Endothelial cell of umbilical vein (primary cell): ENCODE data around the gene ANKRD33. TPM values are rescaled to one million over a fixed set of nuclear protein-coding genes. Genes with fewer than 3 reads are reported as not detected.

Experiments used
- BruUV-seq: library from RNA; stranded (reverse); fragments of 400-500 nt; replicated peaks from 2 replicates; lab custom pipeline; 2021; lab: Mats Ljungman, UMichigan
- CTCF ChIA-PET: fragments of 300-600, 350-600 bp; sonication (Branson Sonifier 250); formaldehyde crosslinking; loops from one replicate; lab custom pipeline; 2021; ENCODE audit warnings: antibody characterized with exemption, inconsistent platforms; lab: Charles Lee
- POLR2A ChIA-PET: fragments of 300-600, 350-600 bp; sonication (Branson Sonifier 250); formaldehyde crosslinking; loops from one replicate; lab custom pipeline; 2021; ENCODE audit warnings: antibody characterized with exemption, inconsistent platforms; lab: Charles Lee
- DNase-seq: peaks from one replicate; pipeline ENCODE4 v3.0.0-alpha.2; 2011; ENCODE audit warnings: low read depth, low spot score
- FAIRE-seq: peaks from 2 replicates; lab custom pipeline; 2011; peaks lifted over from hg19 to GRCh38; lab: Jason Lieb, UNC
- H2AFZ ChIP-seq: 2 replicates; pipeline ENCODE4 v1.6.0; 2012; ENCODE audit warnings: low read depth, low read length, control low read depth, inconsistent platforms
- H3K27ac ChIP-seq: 2 replicates; pipeline ENCODE4 v1.5.1; 2011; ENCODE audit warnings: low read depth, mild to moderate bottlenecking, control low read depth, low read length, moderate library complexity; ENCODE audit not compliant: insufficient read depth
- H3K27me3 ChIP-seq, 2 experiments: 2 replicates each; pipeline versions ENCODE4 v1.6.0 to v1.6.1; 2011; ENCODE audit warnings: low read length in 2 of 2, mixed read lengths in 1 of 2; ENCODE audit not compliant: control insufficient read depth in 2 of 2, insufficient read depth in 2 of 2
- H3K36me3 ChIP-seq, 2 experiments: 2 replicates in 1 of 2; 3 replicates in 1 of 2; pipeline ENCODE4 v1.5.1; 2011; ENCODE audit warnings: low read length in 2 of 2, mild to moderate bottlenecking in 1 of 2, moderate library complexity in 1 of 2; ENCODE audit not compliant: control insufficient read depth in 2 of 2, insufficient read depth in 2 of 2; ENCODE audit errors: extremely low read depth in 1 of 2
- H3K4me1 ChIP-seq: 3 replicates; pipeline ENCODE4 v1.5.1; 2011; ENCODE audit warnings: mild to moderate bottlenecking, low read length; ENCODE audit not compliant: control insufficient read depth, insufficient read depth; ENCODE audit errors: extremely low read depth
- H3K4me2 ChIP-seq: 2 replicates; pipeline ENCODE4 v1.6.1; 2011; ENCODE audit warnings: low read length, control low read depth, mixed read lengths; ENCODE audit not compliant: insufficient read depth
- H3K4me3 ChIP-seq, 3 experiments: fragments of 200-600 bp in 1 of 3; sonication (generic), shearing (Covaris generic) in 1 of 3; replicated peaks in 1 of 3; 2 replicates each; pipeline ENCODE4 v1.5.1; 2011 to 2016; ENCODE audit warnings: control low read depth in 3 of 3, low read length in 3 of 3, mild to moderate bottlenecking in 2 of 3, inconsistent platforms in 1 of 3, low read depth in 1 of 3, moderate library complexity in 1 of 3; ENCODE audit not compliant: insufficient read depth in 1 of 3
- H3K79me2 ChIP-seq: 2 replicates; pipeline ENCODE4 v1.6.0; 2012; ENCODE audit warnings: low read length, inconsistent platforms; ENCODE audit not compliant: control insufficient read depth, insufficient read depth
- H3K9ac ChIP-seq: replicated peaks from 2 replicates; pipeline ENCODE3; 2011; ENCODE audit warnings: low read length, control low read depth; ENCODE audit not compliant: insufficient read depth; ENCODE audit errors: extremely low read depth
- H3K9me1 ChIP-seq: replicated peaks from 3 replicates; pipeline ENCODE4 v1.6.0; 2011; ENCODE audit warnings: mild to moderate bottlenecking, low read length; ENCODE audit not compliant: control insufficient read depth, insufficient read depth; ENCODE audit errors: extremely low read depth
- H3K9me3 ChIP-seq: replicated peaks from 2 replicates; pipeline ENCODE4 v1.5.1; 2012; ENCODE audit warnings: low read length, inconsistent platforms; ENCODE audit not compliant: control insufficient read depth, insufficient read depth
- H4K20me1 ChIP-seq: replicated peaks from 2 replicates; pipeline ENCODE3; 2011; ENCODE audit warnings: mild to moderate bottlenecking, low read length; ENCODE audit not compliant: control insufficient read depth, insufficient read depth; ENCODE audit errors: extremely low read depth
- CTCF ChIP-seq, 2 donors: IDR thresholded peaks; 1 replicate in 1 of 2; 2 replicates in 1 of 2; pipeline ENCODE4 v1.5.1; 2011; ENCODE audit warnings: low read length in 2 of 2, mild to moderate bottlenecking in 2 of 2, moderate library complexity in 2 of 2, control low read depth in 1 of 2, inconsistent platforms in 1 of 2, low read depth in 1 of 2; ENCODE audit not compliant: insufficient read depth in 1 of 2; ENCODE audit errors: extremely low read depth in 1 of 2
- EZH2 ChIP-seq: IDR thresholded peaks from 2 replicates; pipeline ENCODE4 v1.6.1; 2012; ENCODE audit warnings: borderline replicate concordance, low read depth, mild to moderate bottlenecking, moderate library complexity, low read length, inconsistent platforms; ENCODE audit not compliant: severe bottlenecking
- FOS ChIP-seq: IDR thresholded peaks from 2 replicates; pipeline ENCODE4 v1.6.1; 2011; ENCODE audit warnings: mild to moderate bottlenecking, low read length, moderate library complexity, borderline replicate concordance; ENCODE audit not compliant: insufficient read depth
- GATA2 ChIP-seq: IDR thresholded peaks from 2 replicates; pipeline ENCODE4 v1.7.0; 2011; ENCODE audit warnings: low read depth, mild to moderate bottlenecking, moderate library complexity, mixed read lengths, low read length; ENCODE audit not compliant: insufficient read length, insufficient read depth
- JUN ChIP-seq: IDR thresholded peaks from 2 replicates; pipeline ENCODE4 v1.6.1; 2011; ENCODE audit warnings: borderline replicate concordance, low read depth; ENCODE audit not compliant: insufficient read length, insufficient read depth
- MAX ChIP-seq: IDR thresholded peaks from 2 replicates; pipeline ENCODE4 v1.6.1; 2011; ENCODE audit not compliant: insufficient read depth, insufficient read length
- MYC ChIP-seq: IDR thresholded peaks from one replicate; pipeline ENCODE4 v1.6.1; 2011; ENCODE audit warnings: mild to moderate bottlenecking, low read depth, low read length
- POLR2A ChIP-seq: IDR thresholded peaks from 2 replicates; pipeline ENCODE4 v1.6.1; 2012; ENCODE audit warnings: low read depth, mild to moderate bottlenecking, control low read depth, low read length
- POLR2AphosphoS5 ChIP-seq: IDR thresholded peaks from 2 replicates; pipeline ENCODE4 v1.6.1; 2012; ENCODE audit warnings: low read depth, mild to moderate bottlenecking, control low read depth, low read length, moderate library complexity; ENCODE audit not compliant: insufficient read depth
- dilution Hi-C: fragments of 300-500 bp; cut with MboI; formaldehyde crosslinking; loops from one replicate; pipeline ENCODE4 v1.15.0; 2019; ENCODE audit warnings: low sequenced_read_pairs; ENCODE audit not compliant: extremely low pct_ligation_motif_present
- intact Hi-C: fragments of 100-400 bp; cut with micrococcal nuclease; formaldehyde crosslinking; loops from one replicate; pipeline ENCODE4 v1.10.0; 2022
- polyA plus RNA-seq, 4 experiments: library from polyadenylated mRNA; depleted of rRNA in 3 of 4; stranded (reverse) in 3 of 4; unstranded in 1 of 4; fragments of >200 nt; gene quantifications; 2 replicates each; pipeline versions ENCODE4 v1.2.1 to v1.2.3, GENCODE V29; 2011 to 2012; ENCODE audit warnings: missing spikeins in 1 of 4
- total RNA-seq: library from RNA; stranded (reverse); gene quantifications from 2 replicates; pipeline ENCODE4 v1.2.3, GENCODE V29; 2021

ANKRD33 gene
- total and polyA plus RNA-seq, 2 donors (not counting 3 experiments of a cell fraction or from before 2014, with no cell fraction given), result 0.80 to 1.2 TPM

GRCh38 chr12:51844854-51845253, 43.0 kb upstream of the ANKRD33 start:
- dilution Hi-C loops, result no loop called here
- Histone ChIP-seq H3K27ac (no peak overlapping the region), H3K79me2 (no peaks in the 10 kb centered on the region), H3K9me3 (no peaks in the 10 kb centered on the region), H3K27me3 (peaks cover 4 to 15% of the 10 kb centered on the region in 2 experiments), H3K9me1 (no peaks in the 10 kb centered on the region), H4K20me1 (no peaks in the 10 kb centered on the region), H3K4me1 (no peaks in the 10 kb centered on the region), H3K4me2 (no peak overlapping the region), H3K36me3 (no peaks in the 10 kb centered on the region), H2AFZ (no peak overlapping the region), H3K9ac (no peak overlapping the region), H3K4me3 (no peak overlapping the region)
- BruUV-seq, result no TSS peak
- DNase-seq (no peak), FAIRE-seq (no peak)
- intact Hi-C loops, result no loop called here
- POLR2A ChIA-PET, result no interaction called here
- TF ChIP-seq MYC (no peak), POLR2AphosphoS5 (no peak), GATA2 (no peak), FOS (no peak), JUN (no peak), CTCF (IDR thresholded peaks at IDR 0.05; ENCODE audit: extremely low read depth in 1 of 2, insufficient read depth in 1 of 2, low read depth in 1 of 2, low read length in 2 of 2) (no peak), EZH2 (no peak), POLR2A (no peak), MAX (no peak)
- CTCF ChIA-PET, result no interaction called here
